ENCODE data around the gene SLC9A9. TPM values are rescaled to one million over a fixed set of nuclear protein-coding genes. Genes with fewer than 3 reads are reported as not detected.

The SLC9A9 gene
- polyA plus RNA-seq, 1 experiment: 2.4 TPM

DNA sequence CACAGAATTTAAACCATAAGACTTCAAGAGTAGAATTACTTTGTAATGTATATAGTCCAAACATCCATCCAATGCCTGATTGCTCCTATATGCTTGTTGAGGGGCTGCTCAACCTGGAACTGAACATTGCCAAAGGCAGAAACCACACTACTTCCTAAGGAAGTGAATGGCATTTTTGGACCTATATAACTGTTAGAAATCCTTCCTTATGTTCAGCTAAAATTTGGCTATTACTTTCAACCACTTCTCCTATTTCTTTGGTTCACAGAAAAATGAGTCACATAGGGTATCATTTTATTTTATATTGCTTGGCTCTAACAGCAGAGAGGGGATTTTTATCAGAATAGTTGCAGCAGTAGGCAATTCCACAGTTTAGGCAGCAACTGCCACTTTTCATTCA lies 342.1 kb downstream of the SLC9A9 start:
- no peak for DNase-seq (ENCODE audit: low read depth)
- Histone ChIP-seq H3K27me3 (ENCODE audit: control insufficient read depth, insufficient read depth, low read length) (no peaks in the 10 kb centered on the region), H3K36me3 (ENCODE audit: control insufficient read depth, insufficient read depth, low read length) (no peaks in the 10 kb centered on the region), H3K4me3 (ENCODE audit: low read depth, low read length) (no peak overlapping the region)
- ChIA-PET POLR2A (no interaction called here), CTCF (no interaction called here)
- TF ChIP-seq, protein P1, sequence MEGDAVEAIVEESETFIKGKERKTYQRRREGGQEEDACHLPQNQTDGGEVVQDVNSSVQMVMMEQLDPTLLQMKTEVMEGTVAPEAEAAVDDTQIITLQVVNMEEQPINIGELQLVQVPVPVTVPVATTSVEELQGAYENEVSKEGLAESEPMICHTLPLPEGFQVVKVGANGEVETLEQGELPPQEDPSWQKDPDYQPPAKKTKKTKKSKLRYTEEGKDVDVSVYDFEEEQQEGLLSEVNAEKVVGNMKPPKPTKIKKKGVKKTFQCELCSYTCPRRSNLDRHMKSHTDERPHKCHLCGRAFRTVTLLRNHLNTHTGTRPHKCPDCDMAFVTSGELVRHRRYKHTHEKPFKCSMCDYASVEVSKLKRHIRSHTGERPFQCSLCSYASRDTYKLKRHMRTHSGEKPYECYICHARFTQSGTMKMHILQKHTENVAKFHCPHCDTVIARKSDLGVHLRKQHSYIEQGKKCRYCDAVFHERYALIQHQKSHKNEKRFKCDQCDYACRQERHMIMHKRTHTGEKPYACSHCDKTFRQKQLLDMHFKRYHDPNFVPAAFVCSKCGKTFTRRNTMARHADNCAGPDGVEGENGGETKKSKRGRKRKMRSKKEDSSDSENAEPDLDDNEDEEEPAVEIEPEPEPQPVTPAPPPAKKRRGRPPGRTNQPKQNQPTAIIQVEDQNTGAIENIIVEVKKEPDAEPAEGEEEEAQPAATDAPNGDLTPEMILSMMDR (IDR thresholded peaks at IDR 0.05; ENCODE audit: insufficient read depth, low read depth, low read length): no peak

DNA sequence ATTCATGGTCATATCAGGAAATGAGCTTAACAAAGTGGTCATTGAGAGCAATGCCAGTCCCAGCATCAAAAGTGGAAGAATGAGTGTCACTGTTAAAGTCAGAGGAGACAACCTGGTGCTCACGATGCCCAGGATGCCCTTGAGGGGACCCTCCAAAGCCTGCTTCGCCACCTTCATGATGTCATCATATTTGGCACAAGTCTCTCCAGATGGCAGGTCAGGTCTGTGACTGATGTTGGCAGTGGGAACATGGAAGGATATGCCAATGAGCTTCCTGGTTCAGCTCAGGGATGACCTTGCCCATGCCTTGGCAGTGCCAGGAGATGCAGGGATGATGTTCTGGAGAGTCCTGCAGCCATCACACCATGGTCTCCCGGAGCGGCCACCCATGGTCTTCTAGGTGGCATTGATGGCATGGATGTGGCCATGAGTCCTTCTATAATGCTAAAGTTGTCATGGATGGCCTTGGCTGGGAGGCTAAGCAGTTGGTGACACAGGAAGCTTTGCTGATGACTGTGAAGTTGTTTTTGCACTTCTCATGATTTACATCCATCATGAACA lies 344.9 kb downstream of the SLC9A9 start:
- CTCF ChIA-PET: interaction anchor here (1.0 kb wide), 1 partner anchor 11 kb away, joined by 4 read pairs; no protein-coding TSS in a partner anchor

DNA sequence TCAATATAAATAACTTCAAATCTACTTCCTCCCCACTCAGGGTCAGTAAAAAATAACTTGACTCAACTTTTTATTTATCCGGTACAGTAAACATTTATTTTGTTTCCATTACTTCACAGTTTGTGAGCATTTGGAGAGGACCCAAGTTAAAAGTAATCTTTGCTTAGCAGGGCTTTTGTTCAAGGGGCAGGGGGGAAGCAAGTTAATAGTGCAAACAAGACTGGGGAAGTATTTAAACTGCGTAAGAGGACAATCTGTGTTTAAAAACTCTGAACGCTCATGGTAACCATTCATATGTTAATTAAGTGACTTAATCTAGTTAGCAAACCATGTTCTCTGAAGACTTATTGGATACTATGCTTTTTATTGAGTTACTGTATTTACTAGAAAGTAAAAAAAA lies 346.2 kb downstream of the SLC9A9 start:
- POLR2A ChIA-PET: no interaction called here
- no peak for DNase-seq (ENCODE audit: low read depth)
- TF ChIP-seq, protein P1 (IDR thresholded peaks at IDR 0.05; ENCODE audit: insufficient read depth, low read depth, low read length): no peak
- CTCF ChIA-PET: interaction anchor here (0.7 kb wide), 1 partner anchor 11 kb away, joined by 3 read pairs; no protein-coding TSS in a partner anchor
- no peaks in the 10 kb centered on the region for H3K27me3 ChIP-seq (ENCODE audit: control insufficient read depth, insufficient read depth, low read length)
- no peak overlapping the region for H3K4me3 ChIP-seq (ENCODE audit: low read depth, low read length)
- H3K36me3 ChIP-seq (ENCODE audit: control insufficient read depth, insufficient read depth, low read length): no peaks in the 10 kb centered on the region

More for the DNA sequence above, 344.9 kb downstream of the SLC9A9 start:
- no peak overlapping the region for H3K4me3 ChIP-seq (ENCODE audit: low read depth, low read length)
- TF ChIP-seq, protein P1 (IDR thresholded peaks at IDR 0.05; ENCODE audit: insufficient read depth, low read depth, low read length): no peak
- DNase-seq (ENCODE audit: low read depth): no peak
- no peaks in the 10 kb centered on the region for H3K36me3 ChIP-seq (ENCODE audit: control insufficient read depth, insufficient read depth, low read length)
- H3K27me3 ChIP-seq (ENCODE audit: control insufficient read depth, insufficient read depth, low read length): no peaks in the 10 kb centered on the region
- POLR2A ChIA-PET: no interaction called here

DNA sequence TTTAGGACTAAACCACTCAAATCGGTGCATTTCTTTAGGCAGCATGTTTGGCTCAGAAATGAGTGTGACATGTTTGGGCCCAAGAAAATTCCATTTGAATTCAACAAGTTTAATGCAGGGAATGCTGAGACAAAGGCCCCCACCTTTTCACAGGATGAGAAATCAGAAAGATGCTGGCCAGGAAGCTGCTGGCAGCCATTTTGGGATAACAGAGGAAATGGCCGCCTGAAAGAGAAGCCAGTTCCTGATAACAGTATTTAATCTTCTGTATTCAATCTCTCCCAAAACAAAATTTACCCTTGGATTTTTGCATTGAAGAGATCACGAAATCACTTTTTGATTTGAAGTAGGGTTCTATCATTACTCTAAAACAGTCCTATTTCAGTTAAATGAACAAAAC lies 350.9 kb downstream of the SLC9A9 start:
- Histone ChIP-seq H3K36me3 (ENCODE audit: control insufficient read depth, insufficient read depth, low read length) (no peaks in the 10 kb centered on the region), H3K4me3 (ENCODE audit: low read depth, low read length) (no peak overlapping the region), H3K27me3 (ENCODE audit: control insufficient read depth, insufficient read depth, low read length) (no peaks in the 10 kb centered on the region)
- POLR2A ChIA-PET: no interaction called here
- CTCF ChIA-PET: no interaction called here
- TF ChIP-seq, protein P1 (IDR thresholded peaks at IDR 0.05; ENCODE audit: insufficient read depth, low read depth, low read length): no peak
- no peak for DNase-seq (ENCODE audit: low read depth)

DNA sequence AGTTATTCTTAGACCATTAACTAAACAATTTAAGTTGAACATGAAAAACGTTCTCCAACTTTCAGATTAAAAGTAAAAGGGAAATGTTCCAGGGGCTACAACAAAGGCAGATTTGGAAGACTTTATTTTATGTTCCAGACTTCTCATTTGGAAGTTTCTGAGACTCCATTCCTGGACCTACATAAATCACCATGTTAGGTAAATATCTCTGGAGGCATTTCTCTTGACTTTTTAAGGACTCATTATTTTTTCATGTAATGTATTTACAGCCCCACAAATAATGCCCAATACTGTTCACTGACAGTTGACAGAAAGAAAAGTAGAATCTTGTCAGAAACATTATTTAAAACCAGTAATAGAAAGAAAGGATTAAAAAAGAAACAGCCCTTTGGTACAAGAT lies 352.1 kb downstream of the SLC9A9 start:
- TF ChIP-seq, protein P1 (IDR thresholded peaks at IDR 0.05; ENCODE audit: insufficient read depth, low read depth, low read length): no peak
- no peak for DNase-seq (ENCODE audit: low read depth)
- ChIA-PET CTCF (no interaction called here), POLR2A (no interaction called here)
- Histone ChIP-seq H3K36me3 (ENCODE audit: control insufficient read depth, insufficient read depth, low read length) (no peaks in the 10 kb centered on the region), H3K4me3 (ENCODE audit: low read depth, low read length) (no peak overlapping the region), H3K27me3 (ENCODE audit: control insufficient read depth, insufficient read depth, low read length) (no peaks in the 10 kb centered on the region)
